ENCODE data around the gene STXBP6.

DNA sequence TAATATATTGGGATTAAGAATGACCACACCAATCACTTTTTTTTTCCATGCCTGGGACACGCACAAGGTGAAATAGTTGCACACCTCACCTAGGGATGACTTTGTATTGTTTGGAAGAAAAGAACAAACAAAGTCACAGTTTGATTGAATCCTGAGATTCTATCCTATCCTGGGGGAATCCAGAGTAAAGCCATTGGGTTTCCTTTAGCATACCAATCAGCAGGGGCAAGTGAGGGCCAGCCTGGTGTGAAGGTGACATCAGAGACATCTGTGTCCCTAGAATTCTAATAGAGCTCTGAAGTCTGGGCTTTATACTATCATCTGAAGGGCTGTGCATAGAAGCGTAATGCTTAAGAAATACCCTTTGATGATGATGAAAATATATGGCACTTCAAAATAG is 199.9 kb downstream of the STXBP6 start:
- TF ChIP-seq, protein P1, sequence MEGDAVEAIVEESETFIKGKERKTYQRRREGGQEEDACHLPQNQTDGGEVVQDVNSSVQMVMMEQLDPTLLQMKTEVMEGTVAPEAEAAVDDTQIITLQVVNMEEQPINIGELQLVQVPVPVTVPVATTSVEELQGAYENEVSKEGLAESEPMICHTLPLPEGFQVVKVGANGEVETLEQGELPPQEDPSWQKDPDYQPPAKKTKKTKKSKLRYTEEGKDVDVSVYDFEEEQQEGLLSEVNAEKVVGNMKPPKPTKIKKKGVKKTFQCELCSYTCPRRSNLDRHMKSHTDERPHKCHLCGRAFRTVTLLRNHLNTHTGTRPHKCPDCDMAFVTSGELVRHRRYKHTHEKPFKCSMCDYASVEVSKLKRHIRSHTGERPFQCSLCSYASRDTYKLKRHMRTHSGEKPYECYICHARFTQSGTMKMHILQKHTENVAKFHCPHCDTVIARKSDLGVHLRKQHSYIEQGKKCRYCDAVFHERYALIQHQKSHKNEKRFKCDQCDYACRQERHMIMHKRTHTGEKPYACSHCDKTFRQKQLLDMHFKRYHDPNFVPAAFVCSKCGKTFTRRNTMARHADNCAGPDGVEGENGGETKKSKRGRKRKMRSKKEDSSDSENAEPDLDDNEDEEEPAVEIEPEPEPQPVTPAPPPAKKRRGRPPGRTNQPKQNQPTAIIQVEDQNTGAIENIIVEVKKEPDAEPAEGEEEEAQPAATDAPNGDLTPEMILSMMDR (IDR thresholded peaks at IDR 0.05; ENCODE audit: insufficient read depth, low read length), result no peak
- TF ChIP-seq POLR2AphosphoS5 (IDR thresholded peaks at IDR 0.05; ENCODE audit: low read depth) (no peak), GABPA (IDR thresholded peaks at IDR 0.05; ENCODE audit: low read depth) (no peak), SPI1 (IDR thresholded peaks at IDR 0.05; ENCODE audit: borderline replicate concordance, low read depth) (no peak)
- TF ChIP-seq, protein P2, sequence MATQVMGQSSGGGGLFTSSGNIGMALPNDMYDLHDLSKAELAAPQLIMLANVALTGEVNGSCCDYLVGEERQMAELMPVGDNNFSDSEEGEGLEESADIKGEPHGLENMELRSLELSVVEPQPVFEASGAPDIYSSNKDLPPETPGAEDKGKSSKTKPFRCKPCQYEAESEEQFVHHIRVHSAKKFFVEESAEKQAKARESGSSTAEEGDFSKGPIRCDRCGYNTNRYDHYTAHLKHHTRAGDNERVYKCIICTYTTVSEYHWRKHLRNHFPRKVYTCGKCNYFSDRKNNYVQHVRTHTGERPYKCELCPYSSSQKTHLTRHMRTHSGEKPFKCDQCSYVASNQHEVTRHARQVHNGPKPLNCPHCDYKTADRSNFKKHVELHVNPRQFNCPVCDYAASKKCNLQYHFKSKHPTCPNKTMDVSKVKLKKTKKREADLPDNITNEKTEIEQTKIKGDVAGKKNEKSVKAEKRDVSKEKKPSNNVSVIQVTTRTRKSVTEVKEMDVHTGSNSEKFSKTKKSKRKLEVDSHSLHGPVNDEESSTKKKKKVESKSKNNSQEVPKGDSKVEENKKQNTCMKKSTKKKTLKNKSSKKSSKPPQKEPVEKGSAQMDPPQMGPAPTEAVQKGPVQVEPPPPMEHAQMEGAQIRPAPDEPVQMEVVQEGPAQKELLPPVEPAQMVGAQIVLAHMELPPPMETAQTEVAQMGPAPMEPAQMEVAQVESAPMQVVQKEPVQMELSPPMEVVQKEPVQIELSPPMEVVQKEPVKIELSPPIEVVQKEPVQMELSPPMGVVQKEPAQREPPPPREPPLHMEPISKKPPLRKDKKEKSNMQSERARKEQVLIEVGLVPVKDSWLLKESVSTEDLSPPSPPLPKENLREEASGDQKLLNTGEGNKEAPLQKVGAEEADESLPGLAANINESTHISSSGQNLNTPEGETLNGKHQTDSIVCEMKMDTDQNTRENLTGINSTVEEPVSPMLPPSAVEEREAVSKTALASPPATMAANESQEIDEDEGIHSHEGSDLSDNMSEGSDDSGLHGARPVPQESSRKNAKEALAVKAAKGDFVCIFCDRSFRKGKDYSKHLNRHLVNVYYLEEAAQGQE (IDR thresholded peaks at IDR 0.05; ENCODE audit: insufficient replicate concordance, low read depth), result no peak
